ENCODE measurements around the gene TMEM247.

- no peak for TF ChIP-seq CTCF (IDR thresholded peaks at IDR 0.05; ENCODE audit: insufficient read depth, low read depth, low read length)
- TF ChIP-seq EZH2 (IDR thresholded peaks at IDR 0.05; ENCODE audit: insufficient read depth, low read length) = no peak
These were observed 20.0 kb downstream of the TMEM247 start for GRCh38 chr2:46499392-46499785.

Data from astrocyte (in vitro differentiated cells and primary cell).